ENCODE data around the gene S100A13. TPM values are rescaled to one million over a fixed set of nuclear protein-coding genes. Genes with fewer than 3 reads are reported as not detected.
A peak's percentile ranks its signal among the peaks of the same experiment; 100 is the strongest.

S100A13 gene
- total RNA-seq, 2 experiments from 2014 or later, result 5.7 to 5.9 TPM

- H3K27ac Mint-ChIP-seq, result no peak overlapping the region
- H3K4me1 Mint-ChIP-seq, result no peaks in the 10 kb centered on the region
- H3K4me3 Mint-ChIP-seq, result no peak overlapping the region
- no peak for DNase-seq
- H3K36me3 Mint-ChIP-seq, result no peaks in the 10 kb centered on the region
- no peaks in the 10 kb centered on the region for H3K9me3 Mint-ChIP-seq
- peaks cover 5% of the 10 kb centered on the region for H3K27me3 Mint-ChIP-seq
Measured at GRCh38 chr1:153624965-153625611, 2.2 kb downstream of the S100A13 start.

- H3K9me3 Mint-ChIP-seq, result no peaks in the 10 kb centered on the region
- H3K4me3 Mint-ChIP-seq, result no peak overlapping the region
- peaks cover 5% of the 10 kb centered on the region for H3K27me3 Mint-ChIP-seq
- H3K36me3 Mint-ChIP-seq, result no peaks in the 10 kb centered on the region
- no peaks in the 10 kb centered on the region for H3K4me1 Mint-ChIP-seq
- H3K27ac Mint-ChIP-seq, result no peak overlapping the region
- no peak for DNase-seq
Measured at GRCh38 chr1:153623101-153623500, 4.2 kb downstream of the S100A13 start.

- no peak overlapping the region for H3K4me3 Mint-ChIP-seq
- no peak for DNase-seq
- no peak overlapping the region for H3K27ac Mint-ChIP-seq
- no peaks in the 10 kb centered on the region for H3K27me3 Mint-ChIP-seq
- H3K4me1 Mint-ChIP-seq, result peaks cover 2% of the 10 kb centered on the region
- no peaks in the 10 kb centered on the region for H3K36me3 Mint-ChIP-seq
- H3K9me3 Mint-ChIP-seq, result no peaks in the 10 kb centered on the region
Measured at GRCh38 chr1:153619171-153619570, 8.1 kb downstream of the S100A13 start.

GRCh38 chr1:153617663-153618062 is 9.6 kb downstream of the S100A13 start:
- Mint-ChIP-seq H3K4me1 (peaks cover 2% of the 10 kb centered on the region), H3K27me3 (no peaks in the 10 kb centered on the region), H3K9me3 (no peaks in the 10 kb centered on the region), H3K36me3 (no peaks in the 10 kb centered on the region), H3K4me3 (no peak overlapping the region), H3K27ac (no peak overlapping the region)
- no peak for DNase-seq

GRCh38 chr1:153616917-153617311 is 10.4 kb downstream of the S100A13 start:
- Mint-ChIP-seq H3K9me3 (no peaks in the 10 kb centered on the region), H3K27ac (no peak overlapping the region), H3K27me3 (no peaks in the 10 kb centered on the region), H3K36me3 (no peaks in the 10 kb centered on the region), H3K4me1 (peaks cover 2% of the 10 kb centered on the region), H3K4me3 (peak overlapping the region; percentile 2)
- DNase-seq, result no peak

- H3K27ac Mint-ChIP-seq, result no peak within 1 kb of the TSS
- H3K9me3 Mint-ChIP-seq, result no peaks in the 10 kb centered on the region
- no peak for DNase-seq
Measured at GRCh38 chr1:153616144-153616916, 11.0 kb downstream of the S100A13 start, which contains the start of gene S100A14. Gene S100A14, minus strand, starts transcription at chr1:153616325. Its CDS starts 467 bp downstream, at chr1:153615858.

GRCh38 chr1:153615406-153615805 is 11.9 kb downstream of the S100A13 start:
- H3K9me3 Mint-ChIP-seq, result no peaks in the 10 kb centered on the region
- H3K27ac Mint-ChIP-seq, result no peak overlapping the region
- no peak for DNase-seq
- no peaks in the 10 kb centered on the region for H3K27me3 Mint-ChIP-seq
- no peak overlapping the region for H3K4me3 Mint-ChIP-seq
- no peaks in the 10 kb centered on the region for H3K36me3 Mint-ChIP-seq
- H3K4me1 Mint-ChIP-seq, result peaks cover 2% of the 10 kb centered on the region

More at GRCh38 chr1:153616144-153616916, 11.0 kb downstream of the S100A13 start, which contains the start of gene S100A14:
- Mint-ChIP-seq H3K27me3 (no peaks in the 10 kb centered on the region), H3K4me1 (peaks cover 2% of the 10 kb centered on the region), H3K4me3 (peak within 1 kb of the TSS; percentile 2), H3K36me3 (no peaks in the 10 kb centered on the region)

GRCh38 chr1:153614906-153615305 is 12.4 kb downstream of the S100A13 start:
- H3K4me3 Mint-ChIP-seq, result no peak overlapping the region
- H3K27me3 Mint-ChIP-seq, result no peaks in the 10 kb centered on the region
- H3K27ac Mint-ChIP-seq, result no peak overlapping the region
- H3K36me3 Mint-ChIP-seq, result no peaks in the 10 kb centered on the region
- no peaks in the 10 kb centered on the region for H3K9me3 Mint-ChIP-seq
- H3K4me1 Mint-ChIP-seq, result peaks cover 2% of the 10 kb centered on the region
- DNase-seq, result no peak

- no peaks in the 10 kb centered on the region for H3K9me3 Mint-ChIP-seq
- H3K4me3 Mint-ChIP-seq, result no peak overlapping the region
Measured at GRCh38 chr1:153614189-153614900, 13.0 kb downstream of the S100A13 start.

GRCh38 chr1:153613406-153613805 is 13.9 kb downstream of the S100A13 start:
- H3K4me3 Mint-ChIP-seq, result no peak overlapping the region
- H3K27ac Mint-ChIP-seq, result no peak overlapping the region
- no peaks in the 10 kb centered on the region for H3K27me3 Mint-ChIP-seq
- peaks cover 2% of the 10 kb centered on the region for H3K4me1 Mint-ChIP-seq
- H3K9me3 Mint-ChIP-seq, result no peaks in the 10 kb centered on the region
- no peak for DNase-seq
- H3K36me3 Mint-ChIP-seq, result no peaks in the 10 kb centered on the region

More at GRCh38 chr1:153614189-153614900, 13.0 kb downstream of the S100A13 start:
- Mint-ChIP-seq H3K36me3 (no peaks in the 10 kb centered on the region), H3K4me1 (peaks cover 2% of the 10 kb centered on the region), H3K27me3 (no peaks in the 10 kb centered on the region), H3K27ac (no peak overlapping the region)
- DNase-seq, result no peak

GRCh38 chr1:153612755-153613331 is 14.5 kb downstream of the S100A13 start, which contains the start of gene S100A16:
Gene S100A16, minus strand, starts transcription at chr1:153613137. Its CDS starts 4,986 bp downstream, at chr1:153608151.
- H3K9me3 Mint-ChIP-seq, result no peaks in the 10 kb centered on the region
- no peaks in the 10 kb centered on the region for H3K27me3 Mint-ChIP-seq
- no peak for DNase-seq
- H3K27ac Mint-ChIP-seq, result no peak within 1 kb of the TSS
- H3K4me3 Mint-ChIP-seq, result no peak within 1 kb of the TSS
- H3K36me3 Mint-ChIP-seq, result no peaks in the 10 kb centered on the region
- peaks cover 2% of the 10 kb centered on the region for H3K4me1 Mint-ChIP-seq

- no peak for DNase-seq
- Mint-ChIP-seq H3K27me3 (no peaks in the 10 kb centered on the region), H3K4me1 (peaks cover 2% of the 10 kb centered on the region), H3K9me3 (no peaks in the 10 kb centered on the region), H3K4me3 (no peak overlapping the region), H3K36me3 (no peaks in the 10 kb centered on the region), H3K27ac (no peak overlapping the region)
Measured at GRCh38 chr1:153612111-153612754, 15.1 kb downstream of the S100A13 start.

- H3K36me3 Mint-ChIP-seq, result no peaks in the 10 kb centered on the region
- H3K4me1 Mint-ChIP-seq, result peaks cover 2% of the 10 kb centered on the region
- H3K9me3 Mint-ChIP-seq, result no peaks in the 10 kb centered on the region
- no peaks in the 10 kb centered on the region for H3K27me3 Mint-ChIP-seq
- DNase-seq, result no peak
- no peak overlapping the region for H3K4me3 Mint-ChIP-seq
- H3K27ac Mint-ChIP-seq, result no peak overlapping the region
Measured at GRCh38 chr1:153611356-153611755, 15.9 kb downstream of the S100A13 start.

- no peak for DNase-seq
- Mint-ChIP-seq H3K4me3 (no peak overlapping the region), H3K4me1 (no peaks in the 10 kb centered on the region), H3K27ac (no peak overlapping the region), H3K27me3 (no peaks in the 10 kb centered on the region), H3K36me3 (no peaks in the 10 kb centered on the region), H3K9me3 (no peaks in the 10 kb centered on the region)
Measured at GRCh38 chr1:153610811-153611301, 16.4 kb downstream of the S100A13 start.

All from activated naive CD8-positive, alpha-beta T cell treated with anti-CD3 and anti-CD28 coated beads for 36 hours (primary cell).